Keratinocyte (primary cell): ENCODE measurements around the gene BBOX1. TPM values are rescaled to one million over a fixed set of nuclear protein-coding genes. Genes with fewer than 3 reads are reported as not detected.
"Not testable (repeated sequence)": the region's sequence is repeated elsewhere in the genome, so short reads cannot be mapped to it uniquely, and the experiment has no call there.

ENCODE experiments used
- DNase-seq: peaks from one replicate; pipeline ENCODE4 v3.0.0-alpha.2; 2011; ENCODE audit warnings: low read depth, missing footprints, low spot score
- FAIRE-seq: peaks from 2 replicates; lab custom pipeline; 2011; peaks lifted over from hg19 to GRCh38; lab: Jason Lieb, UNC
- H2AFZ ChIP-seq: 2 replicates; pipeline ENCODE4 v1.6.0; 2012; ENCODE audit warnings: low read length, control low read depth, inconsistent platforms; ENCODE audit not compliant: control insufficient read depth
- H3K27ac ChIP-seq: 2 replicates; pipeline ENCODE4 v1.5.1; 2011; ENCODE audit warnings: low read length; ENCODE audit not compliant: control insufficient read depth, insufficient read depth
- H3K27me3 ChIP-seq: 3 replicates; pipeline ENCODE4 v1.6.0; 2011; ENCODE audit warnings: low read length; ENCODE audit not compliant: control insufficient read depth, insufficient read depth; ENCODE audit errors: extremely low read depth
- H3K36me3 ChIP-seq, 2 experiments: 2 replicates in 1 of 2; 3 replicates in 1 of 2; pipeline ENCODE4 v1.5.1; 2011; ENCODE audit warnings: low read length in 2 of 2, mild to moderate bottlenecking in 1 of 2; ENCODE audit not compliant: control insufficient read depth in 2 of 2, insufficient read depth in 2 of 2; ENCODE audit errors: extremely low read depth in 1 of 2
- H3K4me1 ChIP-seq: 3 replicates; pipeline ENCODE4 v1.5.1; 2011; ENCODE audit warnings: low read length; ENCODE audit not compliant: control insufficient read depth, insufficient read depth; ENCODE audit errors: extremely low read depth
- H3K4me2 ChIP-seq: 3 replicates; pipeline ENCODE4 v1.6.0; 2011; ENCODE audit warnings: low read depth, low read length; ENCODE audit not compliant: control insufficient read depth, insufficient read depth; ENCODE audit errors: extremely low read depth
- H3K4me3 ChIP-seq, 3 experiments: fragments of 200-600 bp in 1 of 3; sonication (generic) in 1 of 3; 2 replicates in 2 of 3; 3 replicates in 1 of 3; pipeline ENCODE4 v1.5.1; 2011 to 2016; ENCODE audit warnings: low read length in 3 of 3, mild to moderate bottlenecking in 3 of 3, control low read depth in 2 of 3, inconsistent platforms in 1 of 3, low read depth in 1 of 3, mixed read lengths in 1 of 3, mixed run types in 1 of 3, moderate library complexity in 1 of 3; ENCODE audit not compliant: control insufficient read depth in 2 of 3, insufficient read depth in 2 of 3; ENCODE audit errors: extremely low read depth in 1 of 3
- H3K79me2 ChIP-seq: 2 replicates; pipeline ENCODE4 v1.6.0; 2012; ENCODE audit warnings: low read length; ENCODE audit not compliant: control insufficient read depth, insufficient read depth
- H3K9ac ChIP-seq: 3 replicates; pipeline ENCODE4 v1.6.0; 2011; ENCODE audit warnings: low read length; ENCODE audit not compliant: control insufficient read depth, insufficient read depth; ENCODE audit errors: extremely low read depth
- H3K9me1 ChIP-seq: 3 replicates; pipeline ENCODE4 v1.6.0; 2011; ENCODE audit warnings: low read length; ENCODE audit not compliant: control insufficient read depth, insufficient read depth; ENCODE audit errors: extremely low read depth
- H3K9me3 ChIP-seq: 2 replicates; pipeline ENCODE4 v1.5.1; 2012; ENCODE audit warnings: low read depth, low read length; ENCODE audit not compliant: control insufficient read depth
- H4K20me1 ChIP-seq: 3 replicates; pipeline ENCODE4 v1.6.0; 2011; ENCODE audit warnings: low read length; ENCODE audit not compliant: control insufficient read depth, insufficient read depth; ENCODE audit errors: extremely low read depth
- EZH2 ChIP-seq: IDR thresholded peaks from one replicate; pipeline ENCODE4 v1.6.1; 2012; ENCODE audit warnings: inconsistent platforms, mild to moderate bottlenecking, low read length, moderate library complexity
- dilution Hi-C: fragments of 300-500 bp; cut with MboI; formaldehyde crosslinking; loops from one replicate; pipeline ENCODE4 v1.7.0; 2020; ENCODE audit warnings: low sequenced_read_pairs; ENCODE audit not compliant: extremely low pct_ligation_motif_present
- polyA plus RNA-seq, 5 experiments: library from polyadenylated mRNA; depleted of rRNA in 3 of 5; stranded (reverse) in 3 of 5; stranded (forward) in 1 of 5; unstranded in 1 of 5; fragments of >200 nt; gene quantifications; 1 replicate in 1 of 5; 2 replicates in 3 of 5; 3 replicates in 1 of 5; pipeline versions ENCODE4 v1.2.1 to v1.2.3, GENCODE V29; 2011 to 2012; ENCODE audit warnings: missing spikeins in 2 of 5, low read depth in 1 of 5, low replicate concordance in 1 of 5
- TF ChIP-seq, protein P1 (sequence below), 3 experiments: IDR thresholded peaks in 1 of 3; conservative IDR thresholded peaks in 1 of 3; optimal IDR thresholded peaks in 1 of 3; 2 replicates in 2 of 3; 3 replicates in 1 of 3; pipeline versions ENCODE3 to v1.5.1; 2011; ENCODE audit warnings: low read length in 3 of 3, mild to moderate bottlenecking in 3 of 3, moderate library complexity in 2 of 3, control low read depth in 1 of 3, inconsistent platforms in 1 of 3; ENCODE audit not compliant: insufficient read depth in 2 of 3; ENCODE audit errors: extremely low read depth in 1 of 3

Gene BBOX1
- polyA plus RNA-seq, 1 donor (not counting 4 experiments of a cell fraction or from before 2014, with no cell fraction given), result 2.4 TPM

DNA sequence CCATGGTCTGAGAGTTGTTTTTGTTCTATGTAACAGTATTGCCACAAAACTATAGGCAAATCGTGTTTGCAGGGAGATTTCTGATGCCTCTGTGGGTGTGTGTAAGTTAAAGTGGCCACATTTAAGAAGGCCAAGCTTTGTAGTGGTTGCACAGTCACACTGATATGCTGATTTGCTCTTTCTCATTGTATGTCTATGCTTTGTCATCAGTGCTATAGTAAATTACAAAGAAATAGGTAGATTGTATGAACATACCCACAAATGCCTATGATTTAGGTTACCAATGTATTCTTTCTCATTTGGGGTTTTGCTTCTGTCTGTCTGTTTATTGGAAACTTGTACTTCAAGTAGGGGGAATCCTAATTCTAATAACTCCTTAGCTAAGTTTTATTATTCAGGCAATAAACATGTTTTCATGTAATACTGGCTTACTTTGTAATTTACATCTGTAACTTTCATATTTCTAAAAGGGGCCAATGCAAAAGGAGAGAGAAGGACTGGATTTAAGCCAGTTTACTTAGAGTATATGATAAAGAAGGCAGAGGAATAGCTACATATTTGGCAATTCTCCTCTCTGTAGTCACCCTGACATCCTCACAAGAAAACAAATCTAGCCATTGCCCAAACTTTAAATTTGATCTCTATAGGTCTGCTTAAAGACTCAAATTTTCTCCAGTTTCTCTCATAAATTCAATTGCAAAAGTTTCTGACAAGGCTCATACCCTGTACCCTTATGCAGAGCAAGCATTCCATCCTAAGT is 44.7 kb upstream of the BBOX1 start:
- FAIRE-seq, result no peak
- no peak overlapping the region for H2AFZ ChIP-seq
- no peak for DNase-seq
- H3K9me3 ChIP-seq, result no peaks in the 10 kb centered on the region
- dilution Hi-C loops, result no loop called here
- H3K27ac ChIP-seq, result no peak overlapping the region
- no peaks in the 10 kb centered on the region for H4K20me1 ChIP-seq
- H3K79me2 ChIP-seq, result no peaks in the 10 kb centered on the region
- peaks cover 11% of the 10 kb centered on the region for H3K4me1 ChIP-seq
- H3K4me3 ChIP-seq, result no peak overlapping the region
- H3K36me3 ChIP-seq, result no peaks in the 10 kb centered on the region
- peaks cover 13% of the 10 kb centered on the region for H3K27me3 ChIP-seq
- TF ChIP-seq, protein P1, sequence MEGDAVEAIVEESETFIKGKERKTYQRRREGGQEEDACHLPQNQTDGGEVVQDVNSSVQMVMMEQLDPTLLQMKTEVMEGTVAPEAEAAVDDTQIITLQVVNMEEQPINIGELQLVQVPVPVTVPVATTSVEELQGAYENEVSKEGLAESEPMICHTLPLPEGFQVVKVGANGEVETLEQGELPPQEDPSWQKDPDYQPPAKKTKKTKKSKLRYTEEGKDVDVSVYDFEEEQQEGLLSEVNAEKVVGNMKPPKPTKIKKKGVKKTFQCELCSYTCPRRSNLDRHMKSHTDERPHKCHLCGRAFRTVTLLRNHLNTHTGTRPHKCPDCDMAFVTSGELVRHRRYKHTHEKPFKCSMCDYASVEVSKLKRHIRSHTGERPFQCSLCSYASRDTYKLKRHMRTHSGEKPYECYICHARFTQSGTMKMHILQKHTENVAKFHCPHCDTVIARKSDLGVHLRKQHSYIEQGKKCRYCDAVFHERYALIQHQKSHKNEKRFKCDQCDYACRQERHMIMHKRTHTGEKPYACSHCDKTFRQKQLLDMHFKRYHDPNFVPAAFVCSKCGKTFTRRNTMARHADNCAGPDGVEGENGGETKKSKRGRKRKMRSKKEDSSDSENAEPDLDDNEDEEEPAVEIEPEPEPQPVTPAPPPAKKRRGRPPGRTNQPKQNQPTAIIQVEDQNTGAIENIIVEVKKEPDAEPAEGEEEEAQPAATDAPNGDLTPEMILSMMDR (optimal IDR thresholded peaks at IDR 0.05 in 1 of 3, IDR thresholded peaks at IDR 0.05 in 1 of 3, conservative IDR thresholded peaks at IDR 0.05 in 1 of 3; ENCODE audit: extremely low read depth in 1 of 3, insufficient read depth in 2 of 3, low read length in 3 of 3), result no peak
- no peak for TF ChIP-seq EZH2
- H3K4me2 ChIP-seq, result no peak overlapping the region
- H3K9ac ChIP-seq, result no peak overlapping the region
- no peaks in the 10 kb centered on the region for H3K9me1 ChIP-seq

DNA sequence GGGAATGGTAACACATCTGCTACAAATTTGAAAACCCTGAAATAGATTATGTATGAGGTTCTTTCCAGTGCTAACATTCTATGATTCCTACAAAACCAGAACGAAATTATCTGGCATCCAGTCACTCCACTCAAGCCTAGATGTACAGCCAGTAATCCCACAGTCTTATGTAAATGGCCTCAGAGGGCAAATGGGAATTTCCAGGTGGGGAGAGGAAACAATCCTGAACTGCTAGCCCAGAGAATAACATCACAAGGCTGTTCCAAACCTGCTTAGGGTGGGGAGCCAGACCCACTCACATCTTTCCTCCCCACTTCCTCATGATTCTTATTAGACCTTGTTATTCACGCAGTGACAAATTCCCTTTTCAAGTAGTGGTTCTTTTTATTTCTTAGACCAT is 43.2 kb upstream of the BBOX1 start:
- no peaks in the 10 kb centered on the region for H3K9me1 ChIP-seq
- no peak for TF ChIP-seq EZH2
- TF ChIP-seq, protein P1 (optimal IDR thresholded peaks at IDR 0.05 in 1 of 3, IDR thresholded peaks at IDR 0.05 in 1 of 3, conservative IDR thresholded peaks at IDR 0.05 in 1 of 3; ENCODE audit: extremely low read depth in 1 of 3, insufficient read depth in 2 of 3, low read length in 3 of 3), result no peak
- no peaks in the 10 kb centered on the region for H3K36me3 ChIP-seq
- H3K9ac ChIP-seq, result no peak overlapping the region
- dilution Hi-C loops, result no loop called here
- H3K27me3 ChIP-seq, result peaks cover 13% of the 10 kb centered on the region
- H3K27ac ChIP-seq, result no peak overlapping the region
- no peak for FAIRE-seq
- no peaks in the 10 kb centered on the region for H3K9me3 ChIP-seq
- DNase-seq, result no peak
- H3K4me2 ChIP-seq, result no peak overlapping the region
- no peaks in the 10 kb centered on the region for H4K20me1 ChIP-seq
- peaks cover 11% of the 10 kb centered on the region for H3K4me1 ChIP-seq
- no peaks in the 10 kb centered on the region for H3K79me2 ChIP-seq
- no peak overlapping the region for H2AFZ ChIP-seq
- H3K4me3 ChIP-seq, result no peak overlapping the region

DNA sequence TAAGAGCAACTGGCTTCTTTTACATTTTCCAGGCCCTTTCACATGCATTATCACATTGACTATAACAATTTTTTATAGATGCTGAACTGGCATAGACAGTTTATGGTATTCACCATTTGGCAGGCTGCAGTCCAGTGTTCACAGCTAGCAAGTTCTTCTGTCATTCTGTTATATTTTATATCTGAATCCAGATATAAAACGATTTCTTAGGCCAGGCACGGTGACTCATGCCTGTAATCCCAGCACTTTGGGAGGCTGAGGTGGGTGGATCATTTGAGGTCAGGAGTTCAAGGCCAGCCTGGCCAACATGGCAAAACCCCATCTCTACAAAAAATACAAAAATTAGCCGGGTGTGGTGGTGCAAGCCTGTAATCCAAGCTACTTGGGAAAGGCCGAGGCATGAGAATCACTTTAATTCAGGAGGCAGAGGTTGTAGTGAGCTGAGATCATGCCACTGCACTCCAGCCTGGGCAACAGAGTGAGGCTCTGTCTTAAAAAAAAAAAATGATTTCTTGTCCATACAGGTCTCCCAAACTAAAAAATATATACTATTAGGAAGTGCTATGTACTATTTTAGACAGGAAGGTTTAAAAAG is 39.4 kb upstream of the BBOX1 start:
- H3K4me2 ChIP-seq, H3K9ac ChIP-seq, H3K4me1 ChIP-seq, H3K36me3 ChIP-seq, H3K9me1 ChIP-seq, H2AFZ ChIP-seq, H3K4me3 ChIP-seq, H4K20me1 ChIP-seq, H3K9me3 ChIP-seq, H3K79me2 ChIP-seq, dilution Hi-C loops, DNase-seq, H3K27ac ChIP-seq, H3K27me3 ChIP-seq, FAIRE-seq: not testable (repeated sequence)
